Erythroblast (primary cell): ENCODE results near the gene OR2V2.

Experiments used
- GATA1 ChIP-seq: IDR thresholded peaks from 2 replicates; pipeline ENCODE4 v1.6.1; 2011; ENCODE audit warnings: low read depth, mild to moderate bottlenecking, control low read depth, low read length, moderate library complexity
- POLR2A ChIP-seq: IDR thresholded peaks from 2 replicates; pipeline ENCODE4 v1.6.1; 2011; ENCODE audit warnings: mild to moderate bottlenecking, low read length

DNA sequence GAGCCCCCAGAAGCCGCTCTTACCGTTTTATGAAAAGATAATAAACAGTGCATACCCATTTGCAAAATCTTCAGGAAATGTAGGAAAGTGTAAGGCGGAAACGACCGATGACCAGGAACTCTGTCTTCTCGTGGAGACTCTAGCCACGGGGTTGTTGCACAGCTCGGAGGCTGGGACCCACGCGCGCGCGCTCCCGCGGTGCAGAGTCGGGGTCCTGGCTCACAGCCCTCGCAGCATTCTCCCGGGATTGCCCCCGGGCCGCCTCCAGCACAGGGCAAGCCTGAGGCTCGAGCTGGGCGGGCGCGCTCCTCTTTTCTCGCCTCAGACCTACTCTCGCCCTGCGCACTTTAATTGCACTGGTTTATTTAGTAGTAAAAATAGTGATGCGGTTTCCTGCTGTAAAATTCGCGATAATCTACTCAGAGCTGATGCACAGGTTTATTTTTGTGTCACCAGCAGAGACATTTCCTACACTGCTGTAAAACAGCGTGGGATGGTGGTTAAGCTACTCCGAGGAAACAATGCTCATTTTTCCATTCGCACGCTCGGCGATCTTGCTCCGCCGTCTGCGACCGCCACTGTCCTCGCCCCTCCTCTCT lies 42.1 kb downstream of the OR2V2 start:
- no peak for TF ChIP-seq POLR2A
- TF ChIP-seq GATA1, result no peak
